AG08395 (cell line): ENCODE results near the gene QTRT2.

Experiments
- DNase-seq: peaks from one replicate; pipeline ENCODE4 v3.0.0; 2012; ENCODE audit warnings: mixed read lengths, low spot score

QTRT2 gene

GRCh38 chr3:114122027-114122709 is 65.6 kb downstream of the QTRT2 start:
- DNase-seq = peak; percentile 69

GRCh38 chr3:114126461-114126860 is 69.9 kb downstream of the QTRT2 start:
- no peak for DNase-seq

- no peak for DNase-seq
Observed at GRCh38 chr3:114127517-114127916, 71.0 kb downstream of the QTRT2 start.

- no peak for DNase-seq
Observed at GRCh38 chr3:114128231-114128630, 71.7 kb downstream of the QTRT2 start.

GRCh38 chr3:114128826-114129225 is 72.3 kb downstream of the QTRT2 start:
- no peak for DNase-seq

- no peak for DNase-seq
Observed at GRCh38 chr3:114132500-114132899, 76.0 kb downstream of the QTRT2 start.

- DNase-seq = no peak
Observed at GRCh38 chr3:114133947-114134346, 77.4 kb downstream of the QTRT2 start.
